ENCODE measurements around the gene MEN1.

MEN1 gene

DNA sequence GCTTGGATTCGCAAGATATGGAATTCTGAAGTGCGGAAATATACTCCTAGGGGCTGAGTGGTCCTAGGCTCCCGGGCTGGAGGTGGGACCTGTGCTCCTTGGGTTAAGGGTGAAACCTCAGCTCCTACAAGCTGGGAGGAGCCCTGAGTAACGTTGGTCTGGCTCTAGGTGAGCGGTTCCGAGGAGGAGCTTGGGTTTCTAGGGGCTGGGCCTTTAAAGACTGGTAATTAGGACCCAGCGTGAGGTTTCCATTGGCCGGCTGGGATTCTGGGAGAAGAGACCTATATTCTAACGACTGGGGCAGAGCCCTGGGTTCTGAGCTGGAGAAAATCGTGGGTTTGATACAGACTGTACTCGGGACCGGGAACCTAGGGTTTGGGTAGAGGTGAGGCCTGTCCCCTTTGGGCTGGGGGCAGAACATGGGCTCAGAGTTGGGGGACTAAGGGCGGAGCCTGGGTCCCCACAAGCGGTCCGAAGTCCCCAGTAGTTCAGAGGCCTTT is 6.5 kb downstream of the MEN1 start:
- no peak for TF ChIP-seq CTCF (conservative IDR thresholded peaks at IDR 0.05; ENCODE audit: low read depth, low read length)
- peak overlapping the region; percentile 74 for H3K4me3 ChIP-seq (ENCODE audit: low read depth, low read length)
- DNase-seq (ENCODE audit: low read depth), result no peak

- no peak for TF ChIP-seq CTCF (conservative IDR thresholded peaks at IDR 0.05; ENCODE audit: low read depth, low read length)
- DNase-seq (ENCODE audit: low read depth), result peak; percentile 75
- H3K4me3 ChIP-seq (ENCODE audit: low read depth, low read length), result peak within 1 kb of the TSS; percentile 74
Measured at GRCh38 chr11:64803158-64803845, 7.0 kb downstream of the MEN1 start, which contains the start of gene MAP4K2. Gene MAP4K2, minus strand, starts transcription at chr11:64803214. Its CDS starts 65 bp downstream, at chr11:64803149.

GRCh38 chr11:64802370-64803157 is 7.8 kb downstream of the MEN1 start:
- H3K4me3 ChIP-seq (ENCODE audit: low read depth, low read length), result peak overlapping the region; percentile 66
- no peak for DNase-seq (ENCODE audit: low read depth)
- no peak for TF ChIP-seq CTCF (conservative IDR thresholded peaks at IDR 0.05; ENCODE audit: low read depth, low read length)

DNA sequence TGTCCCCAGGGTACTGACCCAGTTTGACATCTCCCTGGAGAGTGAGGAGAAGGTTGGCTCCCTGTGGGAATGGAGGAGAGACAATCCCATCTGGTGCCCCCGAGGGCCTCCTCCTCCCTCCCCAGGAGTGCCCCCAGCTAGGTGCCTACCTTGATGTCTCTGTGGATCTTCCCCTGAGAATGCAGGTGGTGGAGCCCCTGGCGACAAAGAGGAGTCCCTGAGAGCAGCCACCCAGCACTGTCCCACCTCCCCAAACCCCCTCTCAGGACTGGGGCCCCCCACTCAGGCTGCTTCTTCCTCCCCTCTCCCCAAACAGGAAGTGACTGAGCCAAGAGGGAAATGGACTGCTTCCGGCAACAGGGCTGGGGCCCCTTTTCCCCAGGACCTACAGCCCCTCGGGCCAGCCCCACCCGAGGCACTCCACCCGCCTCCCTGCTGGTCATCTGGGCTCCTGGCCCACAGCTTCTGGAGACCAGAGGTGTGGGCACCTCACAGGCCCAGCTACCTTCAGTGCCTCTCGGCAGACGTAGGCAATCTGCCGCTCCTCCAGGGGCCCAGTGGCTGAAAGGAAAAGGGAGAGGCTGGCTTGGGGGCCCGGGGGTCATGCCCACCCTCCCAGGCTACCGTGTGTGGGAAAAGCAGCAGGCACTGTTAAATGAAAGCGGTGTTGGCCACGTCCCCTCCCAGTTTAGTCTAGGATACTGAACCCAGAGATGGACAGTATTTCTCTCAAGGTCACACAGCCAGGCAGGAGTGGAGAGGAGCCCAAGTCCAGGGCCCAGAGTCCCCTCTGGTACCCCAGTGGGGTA is 8.6 kb downstream of the MEN1 start:
- H3K4me3 ChIP-seq (ENCODE audit: low read depth, low read length), result peak overlapping the region; percentile 66
- DNase-seq (ENCODE audit: low read depth), result no peak
- TF ChIP-seq CTCF (conservative IDR thresholded peaks at IDR 0.05; ENCODE audit: low read depth, low read length), result no peak

DNA sequence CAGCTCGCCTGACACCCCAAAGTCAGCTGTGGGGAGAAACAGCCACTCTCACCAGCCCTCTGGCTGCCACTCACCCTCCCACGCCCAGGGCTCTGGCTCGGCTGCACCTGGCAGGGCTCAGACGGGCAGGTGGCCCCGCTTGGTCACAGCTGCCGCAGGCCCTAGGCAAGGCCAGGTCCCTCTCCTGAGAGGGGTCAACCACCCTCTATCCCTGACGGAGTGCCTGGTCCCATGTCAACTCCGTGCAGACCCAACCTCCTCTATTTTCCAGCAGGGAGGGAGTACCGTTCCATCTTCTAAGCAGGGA is 9.2 kb downstream of the MEN1 start:
- no peak for TF ChIP-seq CTCF (conservative IDR thresholded peaks at IDR 0.05; ENCODE audit: low read depth, low read length)
- no peak for DNase-seq (ENCODE audit: low read depth)
- H3K4me3 ChIP-seq (ENCODE audit: low read depth, low read length), result no peak overlapping the region

GRCh38 chr11:64800303-64801157 is 9.8 kb downstream of the MEN1 start:
- H3K4me3 ChIP-seq (ENCODE audit: low read depth, low read length), result no peak overlapping the region
- TF ChIP-seq CTCF (conservative IDR thresholded peaks at IDR 0.05; ENCODE audit: low read depth, low read length), result no peak
- DNase-seq (ENCODE audit: low read depth), result no peak
